ENCODE data around the gene ZFYVE26. TPM values are rescaled to one million over a fixed set of nuclear protein-coding genes. Genes with fewer than 3 reads are reported as not detected.
"Not testable (repeated sequence)": the region's sequence is repeated elsewhere in the genome, so short reads cannot be mapped to it uniquely, and the experiment has no call there.

The ZFYVE26 gene
- total RNA-seq, 1 donor from 2014 or later, result 15.2 TPM

DNA sequence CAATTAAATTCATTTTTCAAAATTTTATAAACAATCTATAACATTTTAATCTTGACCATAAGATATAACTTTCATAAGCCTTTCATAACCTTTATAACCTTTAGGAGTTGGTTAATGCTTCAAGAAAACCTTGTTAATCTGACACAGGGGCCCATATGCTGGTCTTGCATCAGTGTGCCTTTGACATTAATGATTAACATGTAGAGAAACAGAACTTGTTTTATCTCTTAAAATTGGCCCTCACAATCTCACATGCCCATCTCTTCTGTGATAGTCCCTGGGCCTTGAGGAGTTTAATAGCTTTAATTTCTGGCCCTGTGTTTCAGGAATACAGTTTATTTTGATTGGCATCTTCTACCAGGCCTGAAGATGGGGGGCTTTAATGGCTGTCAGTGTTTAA lies 107.0 kb downstream of the ZFYVE26 start:
- H3K27me3 Mint-ChIP-seq (ENCODE audit: insufficient read depth); H3K27ac Mint-ChIP-seq; intact Hi-C loops (cut with micrococcal nuclease); H3K4me3 Mint-ChIP-seq; H3K36me3 Mint-ChIP-seq (ENCODE audit: low read depth); DNase-seq (ENCODE audit: low spot score); H3K4me1 Mint-ChIP-seq (ENCODE audit: low read depth): not testable (repeated sequence)
- peaks cover 12% of the 10 kb centered on the region for H3K9me3 Mint-ChIP-seq

DNA sequence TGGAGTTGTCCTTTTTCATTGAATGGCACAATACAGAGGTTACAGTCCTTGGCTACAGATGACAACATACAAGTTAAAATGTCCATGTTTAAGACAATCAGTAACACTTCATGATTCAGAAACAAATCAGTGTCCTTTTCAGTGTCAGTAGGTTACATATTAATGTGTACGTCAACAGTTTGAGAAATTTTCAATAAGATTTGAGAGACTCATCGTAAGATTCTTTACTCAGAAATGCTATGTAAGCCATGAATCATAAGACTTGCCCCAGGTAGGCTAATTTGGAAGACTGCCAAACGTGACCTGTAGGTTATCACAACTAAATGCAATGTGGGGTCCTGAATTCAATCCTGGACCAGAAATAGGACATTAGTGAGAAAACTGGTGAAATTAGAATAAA lies 111.2 kb downstream of the ZFYVE26 start:
- Mint-ChIP-seq H3K4me3 (no peak overlapping the region), H3K4me1 (ENCODE audit: low read depth) (no peaks in the 10 kb centered on the region), H3K9me3 (peaks cover 8% of the 10 kb centered on the region), H3K27ac (no peak overlapping the region), H3K36me3 (ENCODE audit: low read depth) (no peaks in the 10 kb centered on the region), H3K27me3 (ENCODE audit: insufficient read depth) (peaks cover 4% of the 10 kb centered on the region)
- intact Hi-C loops (cut with micrococcal nuclease), result loop anchor here (2.0 kb wide), 1 partner anchor 30 kb away; the partner anchor contains the start of gene VTI1B
- DNase-seq (ENCODE audit: low spot score), result no peak

DNA sequence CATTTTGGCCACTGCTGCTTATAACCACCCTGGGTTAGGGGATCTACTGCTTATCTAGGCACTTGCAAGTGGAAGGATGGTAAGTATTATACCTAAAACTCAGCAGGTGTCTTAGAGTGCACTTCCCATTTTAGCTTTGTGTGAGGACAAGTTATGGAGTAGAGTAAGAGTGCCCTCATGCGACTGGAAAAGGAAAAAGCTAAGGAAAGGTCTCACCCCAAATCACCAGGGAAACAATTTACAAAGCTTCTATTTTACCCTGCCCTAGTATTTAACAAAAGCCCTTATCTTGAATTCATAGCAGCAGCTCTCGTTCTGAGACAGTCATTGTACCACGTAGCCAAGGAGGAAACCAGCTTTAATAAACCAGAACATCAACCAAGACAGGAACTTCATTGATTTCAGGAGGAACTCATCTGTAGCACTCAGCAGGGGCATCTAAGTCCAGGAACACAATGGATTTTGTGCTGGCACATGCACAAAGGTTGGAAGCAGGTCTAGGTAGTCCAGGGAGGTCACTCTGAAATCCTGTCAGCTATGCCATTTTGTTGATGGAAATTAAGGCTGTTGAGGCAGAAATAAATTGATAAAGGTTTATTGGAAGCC lies 111.8 kb downstream of the ZFYVE26 start:
- Mint-ChIP-seq H3K27me3 (ENCODE audit: insufficient read depth) (peaks cover 4% of the 10 kb centered on the region), H3K36me3 (ENCODE audit: low read depth) (no peaks in the 10 kb centered on the region), H3K4me3 (no peak overlapping the region), H3K9me3 (peaks cover 2% of the 10 kb centered on the region), H3K4me1 (ENCODE audit: low read depth) (no peaks in the 10 kb centered on the region), H3K27ac (no peak overlapping the region)
- intact Hi-C loops (cut with micrococcal nuclease), result loop anchor here (1.0 to 2.0 kb wide), 7 partner anchors 9 to 277 kb away; partner anchors contain the start of genes RDH11 and VTI1B
- DNase-seq (ENCODE audit: low spot score), result peak; percentile 12

DNA sequence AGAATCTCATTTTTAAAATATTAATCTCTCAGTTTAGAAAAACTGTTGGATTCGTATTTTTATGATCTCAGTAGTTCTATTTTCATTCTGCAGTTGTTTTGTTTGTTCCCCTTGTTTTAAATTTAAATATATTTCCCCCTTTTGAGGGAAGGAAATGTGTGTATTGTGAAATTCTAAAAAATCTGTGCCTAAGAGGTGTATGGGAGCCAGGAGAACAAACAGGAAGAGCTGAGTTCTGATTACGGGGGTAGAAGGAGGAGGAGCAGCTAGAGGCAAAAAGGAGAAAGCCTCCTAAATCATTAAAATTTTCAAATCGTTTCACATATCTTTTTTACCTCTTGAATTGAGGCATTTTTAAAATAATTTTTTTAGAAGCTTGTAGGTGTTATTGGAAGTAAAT lies 112.4 kb downstream of the ZFYVE26 start:
- H3K4me1 Mint-ChIP-seq (ENCODE audit: low read depth), result no peaks in the 10 kb centered on the region
- intact Hi-C loops (cut with micrococcal nuclease), result loop anchor here (1.0 to 2.0 kb wide), 7 partner anchors 9 to 277 kb away; partner anchors contain the start of genes RDH11 and VTI1B
- H3K36me3 Mint-ChIP-seq (ENCODE audit: low read depth), result no peaks in the 10 kb centered on the region
- H3K9me3 Mint-ChIP-seq, result no peaks in the 10 kb centered on the region
- H3K27ac Mint-ChIP-seq, result no peak overlapping the region
- no peak overlapping the region for H3K4me3 Mint-ChIP-seq
- H3K27me3 Mint-ChIP-seq (ENCODE audit: insufficient read depth), result peaks cover 4% of the 10 kb centered on the region
- no peak for DNase-seq (ENCODE audit: low spot score)

DNA sequence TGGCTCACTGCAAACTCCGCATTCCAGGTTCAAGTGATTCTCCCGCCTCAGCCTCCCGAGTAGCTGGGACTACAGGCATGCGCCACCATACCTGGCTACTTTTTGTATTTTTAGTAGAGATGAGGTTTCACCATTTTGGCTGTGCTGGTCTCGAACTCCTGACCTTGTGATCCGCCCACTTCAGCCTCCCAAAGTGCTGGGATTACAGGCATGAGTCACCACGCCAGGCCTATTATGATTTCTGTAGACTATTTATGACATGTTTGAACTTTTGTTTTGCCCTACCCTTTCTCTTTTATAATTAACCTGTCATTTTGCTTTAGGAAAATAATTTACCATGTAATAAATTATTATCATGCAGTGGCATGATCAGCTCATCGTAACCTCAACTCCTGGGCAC lies 114.9 kb downstream of the ZFYVE26 start, which contains the start of gene RDH12:
RDH12 (plus strand) TSS at position 395 of the 400 bp plus-strand sequence. CDS start 20,757 bp downstream, outside the sequence.
- H3K9me3 Mint-ChIP-seq; H3K4me1 Mint-ChIP-seq (ENCODE audit: low read depth); intact Hi-C loops (cut with micrococcal nuclease); H3K36me3 Mint-ChIP-seq (ENCODE audit: low read depth); H3K4me3 Mint-ChIP-seq; DNase-seq (ENCODE audit: low spot score); H3K27ac Mint-ChIP-seq; H3K27me3 Mint-ChIP-seq (ENCODE audit: insufficient read depth): not testable (repeated sequence)

DNA sequence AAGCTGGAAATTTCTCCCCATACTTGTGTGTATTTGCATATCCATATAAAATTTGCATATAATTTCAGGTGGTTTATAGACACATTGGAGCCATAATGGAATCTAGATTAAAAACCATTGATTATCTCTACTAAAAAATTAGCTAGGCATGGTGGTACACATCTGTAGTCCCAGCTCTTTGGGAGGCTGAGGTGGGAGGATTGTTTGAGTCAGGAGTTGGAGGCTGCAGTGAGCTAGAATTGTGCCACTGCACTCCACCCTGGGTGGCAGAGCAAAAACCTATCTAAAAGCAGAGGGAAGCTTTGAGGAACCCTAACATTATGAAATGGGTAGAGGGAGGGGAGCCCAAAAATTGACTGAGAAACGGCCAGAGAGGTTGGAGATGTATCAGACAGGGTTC lies 118.2 kb downstream of the ZFYVE26 start:
- Mint-ChIP-seq H3K4me3 (no peak overlapping the region), H3K4me1 (ENCODE audit: low read depth) (peaks cover 22% of the 10 kb centered on the region), H3K27ac (no peak overlapping the region), H3K27me3 (ENCODE audit: insufficient read depth) (no peaks in the 10 kb centered on the region), H3K36me3 (ENCODE audit: low read depth) (peaks cover 2% of the 10 kb centered on the region), H3K9me3 (no peaks in the 10 kb centered on the region)
- intact Hi-C loops (cut with micrococcal nuclease), result loop anchor here (5.0 kb wide), 2 partner anchors 326 to 1094 kb away; partner anchors contain the start of gene ZFP36L1
- DNase-seq (ENCODE audit: low spot score), result no peak

DNA sequence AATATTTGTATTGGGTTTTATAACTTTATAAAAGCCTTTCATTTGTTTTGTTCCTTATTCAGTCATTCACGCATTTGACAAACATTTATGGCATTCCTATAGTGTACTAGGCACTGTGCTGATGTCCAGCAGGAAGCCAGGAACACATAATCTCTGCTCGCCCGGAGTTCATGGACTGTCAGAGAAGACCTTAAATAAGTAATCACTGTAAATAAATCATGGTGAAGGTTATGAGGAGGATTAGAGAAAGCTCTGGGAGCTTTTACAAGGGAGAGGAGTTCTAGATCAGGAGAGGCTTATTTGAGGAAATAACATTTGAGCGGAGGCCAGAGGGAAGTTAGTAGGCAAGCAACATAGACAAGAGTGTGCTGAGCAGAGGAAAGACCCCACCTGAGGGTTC lies 119.4 kb downstream of the ZFYVE26 start:
- no peak for DNase-seq (ENCODE audit: low spot score)
- H3K4me1 Mint-ChIP-seq (ENCODE audit: low read depth), result peaks cover 32% of the 10 kb centered on the region
- no peaks in the 10 kb centered on the region for H3K9me3 Mint-ChIP-seq
- H3K4me3 Mint-ChIP-seq, result no peak overlapping the region
- no peaks in the 10 kb centered on the region for H3K27me3 Mint-ChIP-seq (ENCODE audit: insufficient read depth)
- peaks cover 5% of the 10 kb centered on the region for H3K36me3 Mint-ChIP-seq (ENCODE audit: low read depth)
- intact Hi-C loops (cut with micrococcal nuclease), result loop anchor here (5.0 kb wide), 2 partner anchors 325 to 1095 kb away; partner anchors contain the start of gene ZFP36L1
- H3K27ac Mint-ChIP-seq, result no peak overlapping the region

Other genes with a start within 250 kb of the ZFYVE26 start
- gene PIGH, start 216.3 kb downstream of the ZFYVE26 start, total RNA-seq, result 22.7 and 26.0 TPM in 2 replicates
- gene ARG2, start 196.7 kb downstream of the ZFYVE26 start, total RNA-seq, result 5.2 and 7.1 TPM in 2 replicates
- 77.7 and 77.8 TPM in 2 replicates for gene VTI1B, start 142.0 kb downstream of the ZFYVE26 start, total RNA-seq
- 63.2 and 66.1 TPM in 2 replicates for gene RDH11, start 120.8 kb downstream of the ZFYVE26 start, total RNA-seq
- gene RDH12, start 114.7 kb downstream of the ZFYVE26 start, total RNA-seq, result not detected in 2 replicates
- gene RAD51B, start 3.2 kb upstream of the ZFYVE26 start, total RNA-seq, result 25.9 and 26.1 TPM in 2 replicates

Measured in activated T-helper 1 cell treated with anti-CD3 and anti-CD28 coated beads, Interleukin-12 subunit alpha, Interleukin-12 subunit beta, Interleukin-2, Interleukin-4 antibody, amounts not matched to agents 30 ng/mL and 10 ng/mL and 1 ng/mL, durations not matched to agents 14 hours and 24 hours and 36 hours (primary cell).